ENCODE results near the gene CCDC192. TPM values are rescaled to one million over a fixed set of nuclear protein-coding genes. Genes with fewer than 3 reads are reported as not detected.
"Not testable (repeated sequence)": the region's sequence is repeated elsewhere in the genome, so short reads cannot be mapped to it uniquely, and the experiment has no call there.

Gene CCDC192
- total and polyA plus RNA-seq, 2 donors, result 0.41 TPM; not detected in 1

GRCh38 chr5:127713083-127713482, 9.9 kb downstream of the CCDC192 start:
- H3K4me1 ChIP-seq (ENCODE audit: insufficient read depth); H3K4me3 ChIP-seq (ENCODE audit: low read depth, low read length); DNase-seq (ENCODE audit: extremely low spot score); H3K27ac ChIP-seq (ENCODE audit: low read depth); H3K36me3 ChIP-seq (ENCODE audit: insufficient read depth): not testable (repeated sequence)
- WGBS, result 70% methylated on average over 4 of the region's 4 CpGs

DNA sequence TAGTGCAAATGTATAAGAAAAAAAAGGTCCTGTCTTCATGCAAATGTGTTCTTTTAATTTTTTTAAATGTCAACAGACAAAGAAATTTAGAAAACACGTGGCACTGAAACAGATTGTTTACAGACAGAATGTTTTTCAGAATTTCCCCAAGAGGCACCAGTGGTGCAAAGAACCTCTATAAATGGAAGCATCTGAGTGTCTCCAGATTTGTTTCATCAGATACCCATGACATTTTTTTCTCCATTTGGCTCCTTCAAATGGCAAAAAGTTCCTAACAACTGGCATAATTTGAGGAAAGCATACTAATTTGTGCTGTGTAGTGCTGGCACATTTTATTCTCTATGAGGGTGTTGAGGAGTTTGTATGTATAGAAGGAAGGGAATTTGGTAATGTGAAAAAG, 15.0 kb downstream of the CCDC192 start:
- H3K4me1 ChIP-seq (ENCODE audit: insufficient read depth), result no peaks in the 10 kb centered on the region
- 44% methylated on average over 1 of the region's 1 CpG for WGBS
- H3K27ac ChIP-seq (ENCODE audit: low read depth), result no peak overlapping the region
- H3K4me3 ChIP-seq (ENCODE audit: low read depth, low read length), result no peak overlapping the region
- DNase-seq (ENCODE audit: extremely low spot score), result no peak
- no peaks in the 10 kb centered on the region for H3K36me3 ChIP-seq (ENCODE audit: insufficient read depth)

DNA sequence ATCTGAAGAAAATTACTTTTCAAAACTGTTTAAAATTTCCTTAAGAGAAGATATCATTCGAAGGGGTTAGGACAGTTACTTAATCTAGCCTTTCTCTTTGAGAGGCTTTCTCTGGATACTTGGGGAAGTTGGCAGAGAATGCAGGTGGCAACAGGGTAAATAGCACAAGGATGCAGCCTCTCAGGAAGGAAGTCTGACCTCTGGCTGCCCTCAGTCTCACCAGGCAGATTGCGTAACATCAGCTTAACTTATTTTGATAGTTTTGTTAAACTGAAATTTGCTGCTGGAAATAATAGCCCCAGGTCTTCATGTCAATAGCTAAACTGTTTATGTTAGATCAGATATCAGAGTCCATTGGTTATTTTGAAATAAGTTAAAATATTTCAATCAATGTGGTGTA, 20.4 kb downstream of the CCDC192 start:
- no peak overlapping the region for H3K27ac ChIP-seq (ENCODE audit: low read depth)
- WGBS, result 56% methylated on average over 2 of the region's 2 CpGs

DNA sequence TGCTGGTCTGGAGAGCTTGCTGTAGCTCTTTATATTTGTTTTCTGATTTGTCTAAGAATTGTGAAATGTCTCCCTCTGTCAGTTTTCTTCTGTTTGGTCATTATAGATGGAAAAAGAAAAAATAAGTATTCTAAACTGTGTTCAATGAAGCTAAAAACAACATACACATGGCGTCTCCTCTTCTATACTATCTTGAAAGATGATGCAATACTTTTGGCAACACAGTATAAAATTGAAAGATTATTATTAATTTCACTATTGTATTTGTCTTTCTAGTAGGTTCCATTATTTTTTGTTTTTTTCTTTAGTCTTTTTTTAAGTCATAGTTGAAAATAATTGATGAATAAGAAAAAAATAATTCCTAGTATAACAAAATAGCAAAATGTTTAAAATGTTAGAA, 22.5 kb downstream of the CCDC192 start:
- no peak for DNase-seq (ENCODE audit: extremely low spot score)
- Histone ChIP-seq H3K4me1 (ENCODE audit: insufficient read depth) (no peaks in the 10 kb centered on the region), H3K4me3 (ENCODE audit: low read depth, low read length) (no peak overlapping the region), H3K27ac (ENCODE audit: low read depth) (no peak overlapping the region), H3K36me3 (ENCODE audit: insufficient read depth) (no peaks in the 10 kb centered on the region)
- 80% methylated on average over 1 of the region's 1 CpG for WGBS

More for the DNA sequence above, 20.4 kb downstream of the CCDC192 start:
- Histone ChIP-seq H3K4me1 (ENCODE audit: insufficient read depth) (no peaks in the 10 kb centered on the region), H3K36me3 (ENCODE audit: insufficient read depth) (no peaks in the 10 kb centered on the region), H3K4me3 (ENCODE audit: low read depth, low read length) (no peak overlapping the region)
- no peak for DNase-seq (ENCODE audit: extremely low spot score)

- Histone ChIP-seq H3K4me3 (ENCODE audit: low read depth, low read length) (no peak overlapping the region), H3K36me3 (ENCODE audit: insufficient read depth) (no peaks in the 10 kb centered on the region), H3K4me1 (ENCODE audit: insufficient read depth) (no peaks in the 10 kb centered on the region), H3K27ac (ENCODE audit: low read depth) (no peak overlapping the region)
- 92% methylated on average over 1 of the region's 1 CpG for WGBS
- no peak for DNase-seq (ENCODE audit: extremely low spot score)
These were observed 29.8 kb downstream of the CCDC192 start for GRCh38 chr5:127732963-127733362.

DNA sequence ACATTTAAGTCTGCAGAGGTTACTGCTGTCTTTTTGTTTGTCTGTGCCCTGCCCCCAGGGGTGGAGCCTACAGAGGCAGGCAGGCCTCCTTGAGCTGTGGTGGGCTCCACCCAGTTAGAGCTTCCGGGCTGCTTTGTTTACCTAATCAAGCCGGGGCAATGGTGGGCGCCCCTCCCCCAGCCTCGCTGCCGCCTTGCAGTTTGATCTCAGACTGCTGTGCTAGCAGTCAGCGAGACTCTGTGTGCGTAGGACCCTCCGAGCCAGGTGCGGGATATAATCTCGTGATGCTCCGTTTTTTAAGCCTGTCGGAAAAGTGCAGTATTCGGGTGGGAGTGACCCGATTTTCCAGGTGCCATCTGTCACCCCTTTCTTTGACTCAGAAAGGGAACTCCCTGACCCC, 36.2 kb downstream of the CCDC192 start:
- H3K36me3 ChIP-seq (ENCODE audit: insufficient read depth); DNase-seq (ENCODE audit: extremely low spot score); H3K4me1 ChIP-seq (ENCODE audit: insufficient read depth); H3K27ac ChIP-seq (ENCODE audit: low read depth); H3K4me3 ChIP-seq (ENCODE audit: low read depth, low read length): not testable (repeated sequence)
- WGBS, result 78% methylated on average over 14 of the region's 14 CpGs

GRCh38 chr5:127739807-127740384, 36.7 kb downstream of the CCDC192 start:
- H3K36me3 ChIP-seq (ENCODE audit: insufficient read depth), result no peaks in the 10 kb centered on the region
- no peak for DNase-seq (ENCODE audit: extremely low spot score)
- no peak overlapping the region for H3K27ac ChIP-seq (ENCODE audit: low read depth)
- no peaks in the 10 kb centered on the region for H3K4me1 ChIP-seq (ENCODE audit: insufficient read depth)
- H3K4me3 ChIP-seq (ENCODE audit: low read depth, low read length), result no peak overlapping the region
- WGBS, result 90% methylated on average over 9 of the region's 10 CpGs

DNA sequence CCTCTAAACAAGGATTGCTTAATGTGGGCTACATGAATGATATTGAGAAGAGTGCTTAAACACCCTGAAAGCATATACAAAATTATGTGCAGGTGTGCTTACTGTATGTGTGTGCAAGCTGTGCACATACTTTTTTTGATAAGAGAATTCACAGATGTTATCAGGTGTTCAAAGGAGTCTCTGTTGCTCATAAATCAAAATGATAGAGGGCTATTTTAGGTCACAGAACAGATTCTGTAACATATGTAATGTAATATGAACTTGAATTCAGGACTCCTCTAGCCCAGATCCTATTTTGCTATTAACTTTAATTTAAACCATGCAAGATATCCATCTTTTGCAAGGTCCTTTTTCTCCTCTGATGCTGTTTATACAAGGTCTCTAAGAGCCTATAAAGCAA, 38.2 kb downstream of the CCDC192 start:
- H3K4me3 ChIP-seq (ENCODE audit: low read depth, low read length), result no peak overlapping the region
- no peak for DNase-seq (ENCODE audit: extremely low spot score)
- no peak overlapping the region for H3K27ac ChIP-seq (ENCODE audit: low read depth)
- no peaks in the 10 kb centered on the region for H3K4me1 ChIP-seq (ENCODE audit: insufficient read depth)
- H3K36me3 ChIP-seq (ENCODE audit: insufficient read depth), result no peaks in the 10 kb centered on the region

DNA sequence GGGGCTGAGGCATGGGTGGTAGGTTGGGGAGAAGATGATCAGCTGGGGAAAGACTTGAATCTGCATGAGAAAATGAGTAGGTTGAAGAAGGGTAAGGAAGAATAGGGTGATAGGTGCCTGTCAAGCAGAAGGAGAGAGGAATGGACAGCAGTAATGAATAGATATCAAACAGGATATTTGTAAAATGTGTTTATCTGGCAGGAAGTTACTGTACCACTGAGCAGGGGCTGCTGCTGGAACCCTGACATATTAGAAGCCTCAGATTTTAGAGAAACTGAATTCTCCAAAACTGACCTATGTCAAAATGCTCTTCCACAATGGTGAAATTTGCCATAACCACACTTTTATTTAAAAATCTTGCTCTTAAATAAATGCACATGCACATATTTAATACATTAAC, 41.0 kb downstream of the CCDC192 start:
- H3K4me3 ChIP-seq (ENCODE audit: low read depth, low read length), result no peak overlapping the region
- H3K27ac ChIP-seq (ENCODE audit: low read depth), result no peak overlapping the region
- no peaks in the 10 kb centered on the region for H3K4me1 ChIP-seq (ENCODE audit: insufficient read depth)
- no peaks in the 10 kb centered on the region for H3K36me3 ChIP-seq (ENCODE audit: insufficient read depth)
- no peak for DNase-seq (ENCODE audit: extremely low spot score)

- DNase-seq (ENCODE audit: extremely low spot score), result no peak
- H3K4me3 ChIP-seq (ENCODE audit: low read depth, low read length), result no peak overlapping the region
- WGBS, result 60% methylated on average over 1 of the region's 1 CpG
These were observed 43.6 kb downstream of the CCDC192 start for GRCh38 chr5:127746756-127747155.

DNA sequence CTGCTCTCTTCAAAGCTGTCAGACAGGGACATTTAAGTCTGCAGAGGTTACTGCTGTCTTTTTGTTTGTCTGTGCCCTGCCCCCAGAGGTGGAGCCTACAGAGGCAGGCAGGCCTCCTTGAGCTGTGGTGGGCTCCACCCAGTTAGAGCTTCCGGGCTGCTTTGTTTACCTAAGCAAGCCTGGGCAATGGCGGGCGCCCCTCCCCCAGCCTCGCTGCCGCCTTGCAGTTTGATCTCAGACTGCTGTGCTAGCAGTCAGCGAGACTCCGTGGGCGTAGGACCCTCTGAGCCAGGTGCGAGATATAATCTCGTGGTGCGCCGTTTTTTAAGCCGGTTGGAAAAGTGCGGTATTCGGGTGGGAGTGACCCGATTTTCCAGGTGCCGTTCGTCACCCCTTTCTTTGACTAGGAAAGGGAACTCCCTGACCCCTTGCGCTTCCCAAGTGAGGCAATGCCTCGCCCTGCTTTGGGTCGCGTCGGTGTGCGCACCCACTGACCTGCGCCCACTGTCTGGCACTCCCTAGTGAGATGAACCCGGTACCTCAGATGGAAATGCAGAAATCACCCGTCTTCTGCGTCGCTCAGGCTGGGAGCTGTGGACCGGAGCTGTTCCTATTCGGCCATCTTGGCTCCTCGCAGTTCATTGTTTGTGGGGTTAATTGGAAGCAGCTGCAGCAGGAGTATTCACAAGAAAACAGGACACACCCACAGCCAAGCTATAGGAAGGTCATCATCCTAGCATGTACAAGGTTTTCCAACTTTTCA, 49.5 kb downstream of the CCDC192 start:
- WGBS, result 89% methylated on average over 29 of the region's 32 CpGs
- not testable (repeated sequence) for H3K4me1 ChIP-seq (ENCODE audit: insufficient read depth); DNase-seq (ENCODE audit: extremely low spot score); H3K27ac ChIP-seq (ENCODE audit: low read depth); H3K36me3 ChIP-seq (ENCODE audit: insufficient read depth); H3K4me3 ChIP-seq (ENCODE audit: low read depth, low read length)

More at GRCh38 chr5:127746756-127747155, 43.6 kb downstream of the CCDC192 start:
- Histone ChIP-seq H3K27ac (ENCODE audit: low read depth) (no peak overlapping the region), H3K36me3 (ENCODE audit: insufficient read depth) (no peaks in the 10 kb centered on the region), H3K4me1 (ENCODE audit: insufficient read depth) (no peaks in the 10 kb centered on the region)

DNA sequence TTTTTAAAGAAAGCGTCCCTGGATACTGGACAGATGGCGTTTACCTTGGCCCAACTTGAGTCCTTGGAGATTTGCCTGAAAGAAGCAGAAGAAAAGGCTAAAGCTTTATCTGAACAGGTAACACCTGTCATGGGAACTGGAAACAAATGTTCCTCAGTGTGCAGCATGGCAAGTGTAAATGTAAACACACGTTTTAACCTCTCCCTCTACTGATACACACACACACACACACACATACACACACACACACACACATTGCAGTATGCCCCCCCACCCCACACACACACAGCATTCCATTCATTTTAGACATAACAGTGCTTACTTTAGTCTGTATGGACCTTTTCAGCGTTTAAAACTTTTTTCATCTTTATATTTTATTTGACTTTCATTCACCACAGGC, 51.1 kb downstream of the CCDC192 start:
- no peak overlapping the region for H3K27ac ChIP-seq (ENCODE audit: low read depth)
- no peaks in the 10 kb centered on the region for H3K4me1 ChIP-seq (ENCODE audit: insufficient read depth)
- DNase-seq (ENCODE audit: extremely low spot score), result no peak
- no peaks in the 10 kb centered on the region for H3K36me3 ChIP-seq (ENCODE audit: insufficient read depth)
- WGBS, result 29% methylated on average over 4 of the region's 4 CpGs
- H3K4me3 ChIP-seq (ENCODE audit: low read depth, low read length), result no peak overlapping the region

DNA sequence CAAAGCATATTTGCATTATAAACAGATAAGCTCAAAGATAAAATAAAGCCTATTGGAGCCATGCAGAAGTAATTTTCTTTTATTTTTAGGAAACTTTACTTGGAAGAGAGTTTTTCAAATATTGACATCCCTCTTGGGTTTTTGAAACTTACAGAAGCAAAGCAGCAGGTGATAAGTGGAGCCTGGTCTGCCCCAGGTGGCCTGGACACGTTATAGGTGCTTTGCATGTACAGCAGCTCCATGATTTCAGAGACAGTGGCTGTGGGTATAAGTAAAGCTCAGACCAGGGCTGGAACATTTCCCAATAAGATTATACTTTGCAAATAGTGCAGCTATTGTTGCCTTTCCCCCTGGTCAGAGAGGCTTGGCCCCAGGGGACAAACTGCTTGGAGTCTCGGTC, 51.5 kb downstream of the CCDC192 start:
- Histone ChIP-seq H3K36me3 (ENCODE audit: insufficient read depth) (no peaks in the 10 kb centered on the region), H3K27ac (ENCODE audit: low read depth) (no peak overlapping the region), H3K4me1 (ENCODE audit: insufficient read depth) (no peaks in the 10 kb centered on the region), H3K4me3 (ENCODE audit: low read depth, low read length) (no peak overlapping the region)
- DNase-seq (ENCODE audit: extremely low spot score), result no peak
- WGBS, result 67% methylated on average over 2 of the region's 2 CpGs

GRCh38 chr5:127757576-127757975, 54.4 kb downstream of the CCDC192 start:
- Histone ChIP-seq H3K4me3 (ENCODE audit: low read depth, low read length) (no peak overlapping the region), H3K27ac (ENCODE audit: low read depth) (no peak overlapping the region), H3K36me3 (ENCODE audit: insufficient read depth) (no peaks in the 10 kb centered on the region), H3K4me1 (ENCODE audit: insufficient read depth) (no peaks in the 10 kb centered on the region)
- 45% methylated on average over 1 of the region's 1 CpG for WGBS
- DNase-seq (ENCODE audit: extremely low spot score), result no peak
